Mucosa of descending colon (tissue), 3 donors: Measurements from ENCODE around the gene SGSH. TPM values are rescaled to one million over a fixed set of nuclear protein-coding genes. Genes with fewer than 3 reads are reported as not detected.

ENCODE experiments used
- ATAC-seq: fragments of 200-7000 bp; cut with Tn5 transposase; one replicate; pipeline ENCODE4 v1.9.1; 2020; ENCODE audit warnings: mild to moderate bottlenecking, moderate library complexity
- DNase-seq, 3 donors: peaks; one replicate each; pipeline ENCODE4 v3.0.0-alpha.2; 2020
- H3K36me3 ChIP-seq: fragments of 200-600 bp; one replicate; pipeline ENCODE4 v1.8.0; 2021; ENCODE audit warnings: low read depth, mild to moderate bottlenecking
- H3K4me1 ChIP-seq: fragments of 200-600 bp; one replicate; pipeline ENCODE4 v1.8.0; 2021; ENCODE audit warnings: low read depth, mild to moderate bottlenecking
- H3K4me3 ChIP-seq: fragments of 200-600 bp; one replicate; pipeline ENCODE4 v1.8.0; 2021; ENCODE audit warnings: mild to moderate bottlenecking
- H3K9me3 ChIP-seq: fragments of 200-600 bp; one replicate; pipeline ENCODE4 v1.8.0; 2021; ENCODE audit warnings: mild to moderate bottlenecking
- CTCF ChIP-seq: fragments of 200-600 bp; IDR thresholded peaks from one replicate; pipeline ENCODE4 v1.8.0; 2022; ENCODE audit warnings: antibody characterized with exemption, mild to moderate bottlenecking
- intact Hi-C, 2 donors: fragments of 100-400 bp; cut with DNase I in 1 of 2; cut with micrococcal nuclease in 1 of 2; formaldehyde crosslinking; loops; one replicate each; pipeline versions ENCODE4 v1.11.0 to v1.11.1; 2022; cut with DNase I, micrococcal nuclease
- total RNA-seq, 3 donors: library from RNA; stranded (reverse); fragmentation: NEBNext Ultra II Directional in 2 of 3; extraction: Animal tissue kit (Norgen Biotek cat#: 25700) in 2 of 3; gene quantifications; one replicate each; pipeline versions ENCODE4 v1.2.1 to v1.2.4, GENCODE V29; 2021 to 2023
- donor health status: DM: no; HTN: no; CAD: no; lungs with moderate emphysema.
- donor health status: DM: no; HTN: no; CAD: no.
- donor health status: DM: no; HTN: yes; CAD: no.

Gene SGSH
- total RNA-seq, 3 donors from 2014 or later, result 39.7 to 44.8 (median 42.5) TPM

GRCh38 chr17:80177986-80178595 lies 42.0 kb downstream of the SGSH start:
- TF ChIP-seq CTCF, result no peak
- Histone ChIP-seq H3K4me1 (no peaks in the 10 kb centered on the region), H3K4me3 (no peak overlapping the region), H3K36me3 (no peaks in the 10 kb centered on the region), H3K9me3 (no peaks in the 10 kb centered on the region)
- peak; percentile 88 for ATAC-seq
- intact Hi-C loops, result no loop called here
- DNase-seq, result peak in 2 of 3 donors; percentile 54

- H3K4me3 ChIP-seq, result no peak overlapping the region
- H3K36me3 ChIP-seq, result no peaks in the 10 kb centered on the region
- no peak for TF ChIP-seq CTCF
- ATAC-seq, result no peak
- intact Hi-C loops, result no loop called here
- H3K9me3 ChIP-seq, result no peaks in the 10 kb centered on the region
- H3K4me1 ChIP-seq, result no peaks in the 10 kb centered on the region
- no peak for DNase-seq
These were observed 43.4 kb downstream of the SGSH start for GRCh38 chr17:80176757-80177156.

GRCh38 chr17:80173916-80174315 lies 46.2 kb downstream of the SGSH start:
- intact Hi-C loops, result no loop called here
- Histone ChIP-seq H3K4me3 (no peak overlapping the region), H3K9me3 (no peaks in the 10 kb centered on the region), H3K4me1 (no peaks in the 10 kb centered on the region), H3K36me3 (no peaks in the 10 kb centered on the region)
- TF ChIP-seq CTCF, result no peak
- ATAC-seq (no peak), DNase-seq (no peak)

GRCh38 chr17:80173126-80173525 lies 47.0 kb downstream of the SGSH start:
- TF ChIP-seq CTCF, result no peak
- no peaks in the 10 kb centered on the region for H3K36me3 ChIP-seq
- H3K4me1 ChIP-seq, result no peaks in the 10 kb centered on the region
- intact Hi-C loops, result no loop called here
- no peak overlapping the region for H3K4me3 ChIP-seq
- DNase-seq, result no peak
- no peak for ATAC-seq
- no peaks in the 10 kb centered on the region for H3K9me3 ChIP-seq

- TF ChIP-seq CTCF, result no peak
- DNase-seq (no peak), ATAC-seq (no peak)
- Histone ChIP-seq H3K36me3 (no peaks in the 10 kb centered on the region), H3K4me1 (no peaks in the 10 kb centered on the region), H3K9me3 (no peaks in the 10 kb centered on the region), H3K4me3 (no peak overlapping the region)
- intact Hi-C loops, result no loop called here
These were observed 48.5 kb downstream of the SGSH start for GRCh38 chr17:80171681-80172080.
